Bronchus fibroblast of lung (primary cell): ENCODE results near the gene KPRP. TPM values are rescaled to one million over a fixed set of nuclear protein-coding genes. Genes with fewer than 3 reads are reported as not detected.

ENCODE experiments used
- total RNA-seq: library from RNA; depleted of rRNA; stranded (reverse); fragments of >200 nt; gene quantifications from 2 replicates; pipeline ENCODE4 v1.2.3, GENCODE V29; 2015

Gene KPRP, protein sequence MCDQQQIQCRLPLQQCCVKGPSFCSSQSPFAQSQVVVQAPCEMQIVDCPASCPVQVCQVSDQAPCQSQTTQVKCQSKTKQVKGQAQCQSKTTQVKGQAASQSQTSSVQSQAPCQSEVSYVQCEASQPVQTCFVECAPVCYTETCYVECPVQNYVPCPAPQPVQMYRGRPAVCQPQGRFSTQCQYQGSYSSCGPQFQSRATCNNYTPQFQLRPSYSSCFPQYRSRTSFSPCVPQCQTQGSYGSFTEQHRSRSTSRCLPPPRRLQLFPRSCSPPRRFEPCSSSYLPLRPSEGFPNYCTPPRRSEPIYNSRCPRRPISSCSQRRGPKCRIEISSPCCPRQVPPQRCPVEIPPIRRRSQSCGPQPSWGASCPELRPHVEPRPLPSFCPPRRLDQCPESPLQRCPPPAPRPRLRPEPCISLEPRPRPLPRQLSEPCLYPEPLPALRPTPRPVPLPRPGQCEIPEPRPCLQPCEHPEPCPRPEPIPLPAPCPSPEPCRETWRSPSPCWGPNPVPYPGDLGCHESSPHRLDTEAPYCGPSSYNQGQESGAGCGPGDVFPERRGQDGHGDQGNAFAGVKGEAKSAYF
- not detected in 2 replicates for total RNA-seq

DNA sequence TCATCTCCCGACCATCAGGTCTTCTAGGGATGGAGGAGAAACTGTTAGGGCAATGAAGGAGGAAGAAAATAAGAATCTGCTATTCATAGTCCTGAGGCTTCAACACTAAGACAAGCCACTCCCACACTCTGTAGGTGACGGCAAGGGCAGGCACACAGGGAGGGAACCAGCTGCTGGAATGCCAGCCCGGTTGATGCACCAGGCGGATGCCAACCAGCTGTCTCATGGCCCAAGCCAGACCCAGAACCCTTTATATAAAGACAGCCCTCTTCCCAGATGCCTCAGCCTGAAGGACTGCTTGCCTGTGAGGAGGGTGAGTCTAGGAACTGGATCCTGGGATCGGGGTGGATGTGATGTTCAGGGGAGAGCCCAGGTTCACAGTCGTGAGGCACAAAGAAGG is at the start of gene KPRP:
Gene KPRP (plus strand): TSS at position 279 of the 400 bp plus-strand sequence. CDS start 1,564 bp downstream, outside the sequence.

DNA sequence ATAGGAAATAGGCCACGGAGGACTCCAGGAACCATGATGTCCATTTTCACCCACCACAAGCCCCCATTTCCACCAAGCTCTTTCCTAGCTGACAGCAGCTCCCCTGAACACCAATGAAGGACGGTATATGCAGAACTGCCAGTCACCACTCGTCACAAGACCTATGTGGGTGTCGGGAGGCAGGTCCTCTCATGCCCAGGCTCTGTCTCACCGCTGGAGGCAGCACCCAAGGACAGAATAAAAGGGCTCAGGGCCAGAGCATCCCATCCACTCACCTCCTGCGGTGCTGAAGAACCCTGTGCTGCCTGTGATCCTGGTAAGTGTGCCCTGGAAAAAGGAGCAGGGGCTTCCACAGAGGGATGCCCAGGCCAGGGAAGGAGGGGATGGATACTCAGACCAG is 17.1 kb downstream of the KPRP start, which contains the start of gene LCE1F:
Gene LCE1F (plus strand): TSS at position 266 of the 400 bp plus-strand sequence. CDS start 1,232 bp downstream, outside the sequence.

DNA sequence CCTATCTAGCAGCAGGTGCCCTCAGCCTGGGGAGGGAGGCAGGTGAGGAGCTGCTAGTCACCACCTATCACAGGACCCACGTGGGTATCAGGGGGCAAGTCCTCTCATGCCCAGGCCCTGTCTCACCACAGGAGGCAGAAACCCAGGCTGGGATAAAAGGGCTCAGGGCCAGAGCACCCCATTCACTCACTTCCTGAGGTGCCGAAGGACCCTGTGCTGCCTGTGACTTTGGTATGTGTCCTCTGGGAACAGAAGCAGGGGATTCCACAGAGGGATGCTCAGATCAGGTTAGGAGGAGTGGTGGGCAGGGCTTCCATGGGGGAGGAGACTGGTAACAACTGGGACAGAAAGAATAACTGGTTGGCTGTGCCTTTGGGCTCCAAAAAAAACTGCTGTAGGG is 28.3 kb downstream of the KPRP start, which contains the start of gene LCE1E:
Gene LCE1E (plus strand): TSS at position 181 of the 400 bp plus-strand sequence. CDS start 1,043 bp downstream, outside the sequence.

DNA sequence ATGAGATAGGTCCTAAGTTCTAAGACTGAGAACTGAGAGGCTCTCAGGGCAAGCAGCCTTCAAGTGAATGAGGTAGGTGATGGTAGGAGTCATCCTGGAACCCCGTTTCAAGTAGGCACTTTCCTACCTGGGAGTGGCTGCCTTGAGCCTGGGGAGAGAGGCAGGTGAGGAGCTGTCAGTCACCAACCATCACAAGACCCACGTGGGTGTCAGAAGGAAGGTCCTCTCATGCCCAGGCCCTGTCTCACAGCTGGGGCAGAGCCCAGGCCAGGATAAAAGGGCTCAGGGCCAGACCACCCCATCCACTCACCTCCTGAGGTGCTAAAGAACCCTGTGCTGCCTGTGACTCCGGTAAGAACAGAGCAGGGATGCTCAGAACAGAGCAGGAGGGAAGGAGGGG is 38.6 kb downstream of the KPRP start, which contains the start of gene LCE1D:
Gene LCE1D (plus strand): TSS at position 301 of the 400 bp plus-strand sequence. CDS start 1,074 bp downstream, outside the sequence.

DNA sequence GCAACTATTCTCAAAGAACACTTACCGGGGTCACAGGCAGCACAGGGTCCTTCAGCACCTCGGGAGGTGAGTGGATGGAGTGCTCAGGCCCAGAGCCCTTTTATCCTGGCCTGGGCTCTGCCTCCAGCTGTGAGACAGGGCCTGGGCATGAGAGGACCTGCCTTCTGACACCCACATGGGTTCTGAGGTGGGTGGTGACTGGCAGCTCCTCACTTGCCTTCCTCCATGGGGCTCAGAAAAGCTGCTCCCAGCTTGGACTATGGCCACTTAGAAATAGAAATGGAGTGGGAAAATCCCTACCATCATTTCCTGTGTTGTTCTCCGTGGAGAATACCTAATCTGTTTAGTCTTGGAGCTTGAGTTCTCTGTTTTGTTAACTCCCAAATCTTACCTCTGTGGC is 48.8 kb downstream of the KPRP start, which contains the start of gene LCE1C:
Gene LCE1C (minus strand): TSS at position 76 of the 400 bp plus-strand sequence. CDS start 1,173 bp downstream, outside the sequence.

Other genes starting within 250 kb of the KPRP start
- not detected in 2 replicates for gene LCE5A, start 247.2 kb upstream of the KPRP start, total RNA-seq
- gene CRCT1, start 243.5 kb upstream of the KPRP start, total RNA-seq, result not detected in 2 replicates
- gene LCE3E, start 191.2 kb upstream of the KPRP start, total RNA-seq, result not detected in 2 replicates
- not detected in 2 replicates for gene LCE3D, start 177.5 kb upstream of the KPRP start, total RNA-seq
- not detected in 2 replicates for gene LCE3C, start 157.8 kb upstream of the KPRP start, total RNA-seq
- not detected in 2 replicates for gene LCE3B, start 144.2 kb upstream of the KPRP start, total RNA-seq
- not detected in 2 replicates for gene LCE3A, start 134.9 kb upstream of the KPRP start, total RNA-seq
- gene LCE2D, start 94.6 kb upstream of the KPRP start, total RNA-seq, result not detected in 2 replicates
- not detected in 2 replicates for gene LCE2C, start 82.7 kb upstream of the KPRP start, total RNA-seq
- gene LCE2B, start 71.9 kb upstream of the KPRP start, total RNA-seq, result not detected in 2 replicates
- not detected in 2 replicates for gene LCE2A, start 59.7 kb upstream of the KPRP start, total RNA-seq
- gene LCE4A, start 49.9 kb upstream of the KPRP start, total RNA-seq, result not detected in 2 replicates
- not detected in 2 replicates for gene LCE1F, start 17.1 kb downstream of the KPRP start, total RNA-seq
- gene LCE1E, start 28.2 kb downstream of the KPRP start, total RNA-seq, result not detected in 2 replicates
- not detected in 2 replicates for gene LCE1D, start 38.7 kb downstream of the KPRP start, total RNA-seq
- not detected in 2 replicates for gene LCE1C, start 48.6 kb downstream of the KPRP start, total RNA-seq
- not detected in 2 replicates for gene LCE1B, start 53.9 kb downstream of the KPRP start, total RNA-seq
- gene LCE1A, start 69.4 kb downstream of the KPRP start, total RNA-seq, result not detected in 2 replicates
- not detected in 2 replicates for gene LCE6A, start 84.8 kb downstream of the KPRP start, total RNA-seq
- gene LCE7A, start 102.0 kb downstream of the KPRP start, total RNA-seq, result not detected in 2 replicates
- gene SMCP, start 120.3 kb downstream of the KPRP start, total RNA-seq, result not detected in 2 replicates
- not detected in 2 replicates for gene IVL, start 150.5 kb downstream of the KPRP start, total RNA-seq
- not detected in 2 replicates for gene SPRR5, start 189.2 kb downstream of the KPRP start, total RNA-seq
- not detected in 2 replicates for gene SPRR4, start 212.6 kb downstream of the KPRP start, total RNA-seq
- not detected in 2 replicates for gene SPRR1A, start 226.1 kb downstream of the KPRP start, total RNA-seq
- gene SPRR3, start 243.7 kb downstream of the KPRP start, total RNA-seq, result not detected in 2 replicates